B cell (primary cell): ENCODE results near the gene ISOC2. TPM values are rescaled to one million over a fixed set of nuclear protein-coding genes. Genes with fewer than 3 reads are reported as not detected.
A peak's percentile ranks its signal among the peaks of the same experiment; 100 is the strongest.

ENCODE experiments used
- ATAC-seq: fragments of 200-7000 bp; cut with Tn5 transposase; one replicate; pipeline ENCODE4 v1.10.0; 2021; ENCODE audit warnings: low read depth, mild to moderate bottlenecking, moderate number of reproducible peaks, moderate library complexity
- CTCF ChIA-PET: fragments of 350-600 bp; sonication (Branson Sonifier 250); formaldehyde crosslinking; loops from one replicate; lab custom pipeline; 2021; ENCODE audit warnings: antibody characterized with exemption, inconsistent platforms; lab: Charles Lee
- POLR2A ChIA-PET: fragments of 350-600 bp; sonication (Branson Sonifier 250); formaldehyde crosslinking; loops from one replicate; lab custom pipeline; 2021; ENCODE audit warnings: antibody characterized with exemption; lab: Charles Lee
- DNase-seq: peaks from one replicate; pipeline ENCODE4 v3.0.0; 2013
- H2AFZ ChIP-seq: 2 replicates; pipeline ENCODE4 v1.6.1; 2012; ENCODE audit warnings: mild to moderate bottlenecking, low read depth, low read length; ENCODE audit not compliant: insufficient read depth, poor library complexity, severe bottlenecking
- H3K27ac ChIP-seq, 2 donors: 1 replicate in 1 of 2; 2 replicates in 1 of 2; pipeline ENCODE4 v1.5.1; 2012 to 2013; ENCODE audit warnings: low read length in 2 of 2, mild to moderate bottlenecking in 2 of 2, moderate library complexity in 1 of 2
- H3K27me3 ChIP-seq, 4 experiments: fragments of 200-600 bp in 1 of 4; sonication (generic) in 1 of 4; replicated peaks in 1 of 4; 1 replicate in 2 of 4; 2 replicates in 2 of 4; pipeline versions ENCODE4 v1.6.1 to v1.7.0; 2013 to 2016; ENCODE audit warnings: low read length in 3 of 4, mild to moderate bottlenecking in 2 of 4, mixed read lengths in 1 of 4, moderate library complexity in 1 of 4; ENCODE audit not compliant: insufficient read depth in 4 of 4, control insufficient read depth in 3 of 4; ENCODE audit errors: control extremely low read depth in 1 of 4
- H3K36me3 ChIP-seq, 2 experiments: replicated peaks in 1 of 2; 1 replicate in 1 of 2; 2 replicates in 1 of 2; pipeline versions ENCODE4 v1.6.1 to v1.7.1; 2013; ENCODE audit warnings: low read length in 1 of 2; ENCODE audit not compliant: insufficient read depth in 2 of 2, control insufficient read depth in 1 of 2; ENCODE audit errors: control extremely low read depth in 1 of 2, extremely low read depth in 1 of 2
- H3K4me1 ChIP-seq, 2 donors: fragments of 200-600 bp in 1 of 2; sonication (generic) in 1 of 2; 1 replicate in 1 of 2; 2 replicates in 1 of 2; pipeline versions ENCODE4 v1.5.1 to v1.6.1; 2013 to 2017; ENCODE audit warnings: low read length in 2 of 2; ENCODE audit not compliant: control insufficient read depth in 2 of 2, insufficient read depth in 2 of 2
- H3K4me2 ChIP-seq: replicated peaks from 2 replicates; pipeline ENCODE3; 2012; ENCODE audit warnings: mild to moderate bottlenecking, low read depth, low read length; ENCODE audit not compliant: poor library complexity, severe bottlenecking
- H3K4me3 ChIP-seq, 5 experiments: fragments of 200-600 bp in 1 of 5; sonication (generic) in 1 of 5; 1 replicate in 3 of 5; 2 replicates in 2 of 5; pipeline versions ENCODE4 v1.5.1 to v1.7.0; 2011 to 2016; ENCODE audit warnings: low read length in 4 of 5, mild to moderate bottlenecking in 4 of 5, low read depth in 2 of 5, control low read depth in 1 of 5, moderate library complexity in 1 of 5; ENCODE audit not compliant: insufficient read depth in 1 of 5; ENCODE audit errors: control extremely low read depth in 1 of 5, extremely low read depth in 1 of 5
- H3K79me2 ChIP-seq: fragments of 200-600 bp; sonication (generic); one replicate; pipeline ENCODE4 v1.6.0; 2016; ENCODE audit warnings: low read length; ENCODE audit not compliant: control insufficient read depth, insufficient read depth
- H3K9ac ChIP-seq: fragments of 200-600 bp; sonication (generic); 2 replicates; pipeline ENCODE4 v1.6.1; 2017; ENCODE audit warnings: mild to moderate bottlenecking, low read length, moderate library complexity
- H3K9me3 ChIP-seq, 3 donors: one replicate each; pipeline versions ENCODE4 v1.6.1 to v1.7.1; 2013; ENCODE audit warnings: low read length in 2 of 3; ENCODE audit not compliant: control insufficient read depth in 2 of 3, insufficient read depth in 1 of 3; ENCODE audit errors: control extremely low read depth in 1 of 3
- H4K20me1 ChIP-seq: 2 replicates; pipeline ENCODE4 v1.6.0; 2012; ENCODE audit warnings: mild to moderate bottlenecking, low read length; ENCODE audit not compliant: insufficient read depth, control insufficient read depth, poor library complexity, severe bottlenecking
- H3K27ac Mint-ChIP-seq: one replicate; pipeline ENCODE4 v1.8.0; 2021; ENCODE audit warnings: mixed read lengths
- H3K27me3 Mint-ChIP-seq: one replicate; pipeline ENCODE4 v1.8.0; 2021; ENCODE audit warnings: mixed read lengths
- H3K4me1 Mint-ChIP-seq: one replicate; pipeline ENCODE4 v1.8.0; 2021; ENCODE audit warnings: mixed read lengths
- H3K4me3 Mint-ChIP-seq: one replicate; pipeline ENCODE4 v1.8.0; 2021; ENCODE audit warnings: mixed read lengths
- H3K9me3 Mint-ChIP-seq: one replicate; pipeline ENCODE4 v1.8.0; 2022; ENCODE audit warnings: mixed read lengths; ENCODE audit not compliant: insufficient read depth
- CTCF ChIP-seq: fragments of 200-600 bp; IDR thresholded peaks from one replicate; pipeline ENCODE4 v1.8.0; 2022; ENCODE audit warnings: antibody characterized with exemption, mild to moderate bottlenecking
- EZH2 ChIP-seq: IDR thresholded peaks from 2 replicates; pipeline ENCODE4 v1.6.1; 2012; ENCODE audit warnings: borderline replicate concordance, low read depth, mild to moderate bottlenecking, moderate library complexity, low read length; ENCODE audit not compliant: insufficient read depth, poor library complexity, severe bottlenecking
- WGBS: methylation state at CpG from one replicate; pipeline ENCODE4 v1.1.5; 2013; ENCODE audit warnings: missing lambda C conversion rate; ENCODE audit not compliant: insufficient coverage; 5-methylcytosine and 5-hydroxymethylcytosine counted together
- intact Hi-C: fragments of 100-400 bp; cut with micrococcal nuclease; formaldehyde crosslinking; loops from one replicate; pipeline ENCODE4 v1.10.0; 2022
- polyA plus RNA-seq: library from polyadenylated mRNA; depleted of rRNA; stranded (reverse); fragments of >200 nt; gene quantifications from 2 replicates; pipeline ENCODE4 v1.2.3, GENCODE V29; 2012
- total RNA-seq, 2 donors: library from RNA; stranded (reverse); fragments of 120-200 nt in 1 of 2; gene quantifications; 1 replicate in 1 of 2; 2 replicates in 1 of 2; pipeline versions ENCODE4 v1.2.3 to v1.2.4, GENCODE V29; 2013 to 2022

Gene ISOC2
- total and polyA plus RNA-seq, 2 donors (not counting 1 experiment from before 2014, with no cell fraction given) = 10.0 to 27.6 TPM

- peak overlapping the region; percentile 50 for H3K4me3 Mint-ChIP-seq
- peaks cover 74% of the 10 kb centered on the region for H3K27me3 Mint-ChIP-seq
- no peaks in the 10 kb centered on the region for H3K36me3 ChIP-seq
- H4K20me1 ChIP-seq = no peaks in the 10 kb centered on the region
- ATAC-seq = peak; percentile 46
- H3K9me3 ChIP-seq = peaks cover 0 to 31% (median 0%) of the 10 kb centered on the region in 3 donors
- ChIA-PET POLR2A (interaction anchor here (0.6 kb wide), 1 partner anchor 10 kb away, joined by 5 read pairs; no protein-coding TSS in a partner anchor), CTCF (no interaction called here)
- no peak overlapping the region for H3K9ac ChIP-seq
- H3K4me1 Mint-ChIP-seq = peaks cover 20% of the 10 kb centered on the region
- intact Hi-C loops = no loop called here
- H3K4me1 ChIP-seq = peaks cover 21 to 37% of the 10 kb centered on the region in 2 donors
- TF ChIP-seq EZH2 (peak; percentile 57), CTCF (no peak)
- peak overlapping the region; percentile 62 for H3K4me2 ChIP-seq
- peak; percentile 64 for DNase-seq
- H3K27me3 ChIP-seq = peaks cover 0 to 83% (median 54%) of the 10 kb centered on the region in 4 experiments
- 3% methylated on average over 21 of the region's 21 CpGs for WGBS
- H3K27ac ChIP-seq = no peak overlapping the region
- H3K27ac Mint-ChIP-seq = peak overlapping the region; percentile 10
- H3K9me3 Mint-ChIP-seq = no peaks in the 10 kb centered on the region
- H2AFZ ChIP-seq = peak overlapping the region; percentile 13
- H3K79me2 ChIP-seq = no peaks in the 10 kb centered on the region
- H3K4me3 ChIP-seq = peak overlapping the region in 1 of 5 experiments; percentile 22
Observed at GRCh38 chr19:55441319-55441691, 20.1 kb downstream of the ISOC2 start.

DNA sequence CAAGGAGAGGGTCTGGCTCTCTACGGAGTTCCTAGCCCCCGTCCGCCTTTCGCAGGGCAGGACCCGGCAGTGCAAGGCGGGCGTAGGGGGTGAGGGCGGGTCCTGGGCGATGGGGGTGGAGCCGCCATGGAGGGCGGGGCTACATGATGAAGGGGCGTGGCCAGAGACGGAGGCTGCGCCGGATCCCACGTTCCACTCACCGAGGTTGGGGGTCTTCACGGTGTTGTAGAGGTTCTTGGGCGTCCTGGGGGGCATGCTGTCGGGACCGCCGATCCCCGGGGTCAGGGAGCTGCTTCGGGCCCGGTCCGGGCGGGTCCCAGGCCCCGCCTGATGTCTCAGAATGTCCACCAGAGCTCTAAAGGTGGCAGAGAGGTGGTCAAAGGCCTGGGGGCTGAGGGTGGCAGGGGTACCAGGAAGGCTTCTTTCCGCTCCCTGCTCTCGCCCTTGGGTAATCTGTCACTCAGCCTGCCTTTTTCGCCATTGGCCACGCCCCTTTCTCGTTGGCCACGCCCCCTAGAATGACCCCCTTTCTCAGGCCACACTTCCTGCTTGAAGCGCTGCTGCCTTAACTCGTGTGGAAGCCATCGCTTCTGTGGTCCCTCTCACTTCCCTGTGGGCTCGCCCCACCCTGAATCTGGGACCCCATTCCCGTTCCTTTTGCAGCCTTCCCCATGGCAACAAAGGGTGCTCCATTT is 20.9 kb downstream of the ISOC2 start:
- Mint-ChIP-seq H3K4me3 (peak overlapping the region; percentile 50), H3K9me3 (no peaks in the 10 kb centered on the region)

More for the DNA sequence above, 20.9 kb downstream of the ISOC2 start:
- CTCF ChIA-PET = no interaction called here
- TF ChIP-seq CTCF (no peak), EZH2 (no peak)
- H3K9me3 ChIP-seq = peaks cover 0 to 31% (median 0%) of the 10 kb centered on the region in 3 donors
- peak overlapping the region; percentile 0 for H3K27ac Mint-ChIP-seq
- no peaks in the 10 kb centered on the region for H4K20me1 ChIP-seq
- no peaks in the 10 kb centered on the region for H3K79me2 ChIP-seq
- peaks cover 21 to 37% of the 10 kb centered on the region in 2 donors for H3K4me1 ChIP-seq
- H3K27me3 ChIP-seq = peaks cover 0 to 79% (median 54%) of the 10 kb centered on the region in 4 experiments
- peaks cover 20% of the 10 kb centered on the region for H3K4me1 Mint-ChIP-seq
- DNase-seq = no peak
- 18% methylated on average over 39 of the region's 39 CpGs for WGBS
- peaks cover 72% of the 10 kb centered on the region for H3K27me3 Mint-ChIP-seq
- H3K9ac ChIP-seq = no peak overlapping the region
- peak overlapping the region; percentile 62 for H3K4me2 ChIP-seq
- peak overlapping the region in 2 of 5 experiments; percentile 19 to 22 for H3K4me3 ChIP-seq
- POLR2A ChIA-PET = no interaction called here
- H2AFZ ChIP-seq = peak overlapping the region; percentile 13
- no peaks in the 10 kb centered on the region for H3K36me3 ChIP-seq
- no peak for ATAC-seq
- intact Hi-C loops = no loop called here
- no peak overlapping the region for H3K27ac ChIP-seq
